Naive B cell (primary cell): ENCODE results near the gene LILRA6. TPM values are rescaled to one million over a fixed set of nuclear protein-coding genes. Genes with fewer than 3 reads are reported as not detected.
"Not testable (repeated sequence)": the region's sequence is repeated elsewhere in the genome, so short reads cannot be mapped to it uniquely, and the experiment has no call there.

Experiments used
- ATAC-seq, 2 donors: fragments of 150-1000 bp; cut with Tn5 transposase; 2 replicates each; pipeline ENCODE4 v1.10.0; 2021; ENCODE audit warnings: low read depth in 2 of 2, mild to moderate bottlenecking in 2 of 2, moderate library complexity in 2 of 2
- DNase-seq: peaks from one replicate; pipeline ENCODE4 v3.0.0; 2022
- H3K27ac Mint-ChIP-seq, 6 donors: one replicate each; pipeline ENCODE4 v1.8.0; 2020 to 2022; ENCODE audit warnings: mild to moderate bottlenecking in 6 of 6, mixed read lengths in 6 of 6, moderate library complexity in 5 of 6, inconsistent platforms in 2 of 6
- H3K27me3 Mint-ChIP-seq, 3 donors: one replicate each; pipeline ENCODE4 v1.8.0; 2021 to 2022; ENCODE audit warnings: mixed read lengths in 3 of 3, mild to moderate bottlenecking in 1 of 3
- H3K36me3 Mint-ChIP-seq, 2 donors: one replicate each; pipeline ENCODE4 v1.8.0; 2020 to 2022; ENCODE audit warnings: mixed read lengths in 2 of 2, inconsistent platforms in 1 of 2, mild to moderate bottlenecking in 1 of 2
- H3K4me1 Mint-ChIP-seq, 3 donors: one replicate each; pipeline ENCODE4 v1.8.0; 2020 to 2022; ENCODE audit warnings: mixed read lengths in 3 of 3, inconsistent platforms in 1 of 3, mild to moderate bottlenecking in 1 of 3, moderate library complexity in 1 of 3
- H3K4me3 Mint-ChIP-seq, 8 donors: one replicate each; pipeline ENCODE4 v1.8.0; 2020 to 2022; ENCODE audit warnings: mild to moderate bottlenecking in 8 of 8, mixed read lengths in 8 of 8, moderate library complexity in 8 of 8, inconsistent platforms in 2 of 8
- H3K9me3 Mint-ChIP-seq, 7 donors: one replicate each; pipeline ENCODE4 v1.8.0; 2020 to 2022; ENCODE audit warnings: mixed read lengths in 7 of 7, mild to moderate bottlenecking in 5 of 7, inconsistent platforms in 2 of 7, moderate library complexity in 1 of 7
- polyA plus RNA-seq, 6 donors: library from polyadenylated mRNA; unstranded; fragments of 300-500 nt; fragmentation: Illumina TruSeq; gene quantifications; one replicate each; pipeline ENCODE4 v1.2.3, GENCODE V29; 2021; ENCODE audit warnings: low read depth in 6 of 6

The LILRA6 gene
- polyA plus RNA-seq, 6 donors from 2014 or later, result 0.18 to 1.5 (median 0.66) TPM; not detected in 3

GRCh38 chr19:54256250-54257115 lies 13.9 kb upstream of the LILRA6 start:
- no peaks in the 10 kb centered on the region for H3K4me1 Mint-ChIP-seq
- H3K27me3 Mint-ChIP-seq, result peaks cover 30 to 59% (median 50%) of the 10 kb centered on the region in 3 donors
- DNase-seq, result no peak
- no peak for ATAC-seq
- no peak overlapping the region for H3K4me3 Mint-ChIP-seq
- no peaks in the 10 kb centered on the region for H3K9me3 Mint-ChIP-seq
- no peak overlapping the region for H3K27ac Mint-ChIP-seq
- no peaks in the 10 kb centered on the region for H3K36me3 Mint-ChIP-seq

GRCh38 chr19:54255105-54255775 lies 12.7 kb upstream of the LILRA6 start:
- Mint-ChIP-seq H3K4me3 (no peak overlapping the region), H3K27ac (peak overlapping the region in 2 of 6 donors; percentile 25 to 65), H3K4me1 (no peaks in the 10 kb centered on the region), H3K9me3 (no peaks in the 10 kb centered on the region), H3K27me3 (peaks cover 27 to 58% (median 53%) of the 10 kb centered on the region in 3 donors), H3K36me3 (no peaks in the 10 kb centered on the region)
- ATAC-seq (no peak), DNase-seq (no peak)

GRCh38 chr19:54254195-54254906 lies 11.8 kb upstream of the LILRA6 start:
- Mint-ChIP-seq H3K4me3 (no peak overlapping the region), H3K36me3 (no peaks in the 10 kb centered on the region), H3K27ac (no peak overlapping the region), H3K4me1 (no peaks in the 10 kb centered on the region), H3K9me3 (no peaks in the 10 kb centered on the region), H3K27me3 (peaks cover 25 to 55% (median 54%) of the 10 kb centered on the region in 3 donors)
- DNase-seq (no peak), ATAC-seq (no peak)

GRCh38 chr19:54253331-54254194 lies 11.0 kb upstream of the LILRA6 start:
- H3K4me3 Mint-ChIP-seq, result no peak overlapping the region
- H3K4me1 Mint-ChIP-seq, result no peaks in the 10 kb centered on the region
- no peaks in the 10 kb centered on the region for H3K36me3 Mint-ChIP-seq
- no peak overlapping the region for H3K27ac Mint-ChIP-seq
- no peak for DNase-seq
- H3K9me3 Mint-ChIP-seq, result no peaks in the 10 kb centered on the region
- no peak for ATAC-seq
- H3K27me3 Mint-ChIP-seq, result peaks cover 25 to 52% (median 50%) of the 10 kb centered on the region in 3 donors

- H3K9me3 Mint-ChIP-seq, result no peaks in the 10 kb centered on the region
- no peaks in the 10 kb centered on the region for H3K36me3 Mint-ChIP-seq
- H3K27ac Mint-ChIP-seq, result no peak overlapping the region
- peaks cover 24 to 51% (median 51%) of the 10 kb centered on the region in 3 donors for H3K27me3 Mint-ChIP-seq
- no peak overlapping the region for H3K4me3 Mint-ChIP-seq
- peaks cover 3 to 7% (median 5%) of the 10 kb centered on the region in 3 donors for H3K4me1 Mint-ChIP-seq
- no peak for ATAC-seq
- DNase-seq, result no peak
Observed at GRCh38 chr19:54252845-54253244, 10.3 kb upstream of the LILRA6 start.

GRCh38 chr19:54252243-54252642 lies 9.7 kb upstream of the LILRA6 start:
- DNase-seq, result no peak
- no peak for ATAC-seq
- Mint-ChIP-seq H3K4me1 (peaks cover 9 to 11% (median 10%) of the 10 kb centered on the region in 3 donors), H3K27ac (no peak overlapping the region), H3K4me3 (no peak overlapping the region), H3K9me3 (no peaks in the 10 kb centered on the region), H3K36me3 (no peaks in the 10 kb centered on the region), H3K27me3 (peaks cover 22 to 51% (median 50%) of the 10 kb centered on the region in 3 donors)

GRCh38 chr19:54248016-54248601 lies 5.5 kb upstream of the LILRA6 start:
- peak overlapping the region in 2 of 8 donors; percentile 14 to 69 for H3K4me3 Mint-ChIP-seq
- H3K27ac Mint-ChIP-seq, result no peak overlapping the region

GRCh38 chr19:54247106-54247930 lies 4.7 kb upstream of the LILRA6 start:
- Mint-ChIP-seq H3K27me3 (peaks cover 15 to 36% (median 29%) of the 10 kb centered on the region in 3 donors), H3K36me3 (no peaks in the 10 kb centered on the region), H3K9me3 (no peaks in the 10 kb centered on the region), H3K4me1 (peaks cover 9 to 14% (median 10%) of the 10 kb centered on the region in 3 donors), H3K4me3 (no peak overlapping the region), H3K27ac (peak overlapping the region in 1 of 6 donors; percentile 4)
- ATAC-seq (no peak), DNase-seq (no peak)

More at GRCh38 chr19:54248016-54248601, 5.5 kb upstream of the LILRA6 start:
- peaks cover 15 to 42% (median 37%) of the 10 kb centered on the region in 3 donors for H3K27me3 Mint-ChIP-seq
- DNase-seq, result no peak
- ATAC-seq, result peak; percentile 53 to 86
- no peaks in the 10 kb centered on the region for H3K36me3 Mint-ChIP-seq
- H3K4me1 Mint-ChIP-seq, result peaks cover 9 to 14% (median 10%) of the 10 kb centered on the region in 3 donors
- no peaks in the 10 kb centered on the region for H3K9me3 Mint-ChIP-seq

GRCh38 chr19:54245936-54246335 lies 3.3 kb upstream of the LILRA6 start:
- no peaks in the 10 kb centered on the region for H3K9me3 Mint-ChIP-seq
- no peak overlapping the region for H3K27ac Mint-ChIP-seq
- no peak for DNase-seq
- no peaks in the 10 kb centered on the region for H3K36me3 Mint-ChIP-seq
- no peak overlapping the region for H3K4me3 Mint-ChIP-seq
- H3K27me3 Mint-ChIP-seq, result peaks cover 15 to 40% (median 25%) of the 10 kb centered on the region in 3 donors
- no peak for ATAC-seq
- H3K4me1 Mint-ChIP-seq, result peaks cover 9 to 14% (median 10%) of the 10 kb centered on the region in 3 donors

GRCh38 chr19:54243809-54244208 lies 1.2 kb upstream of the LILRA6 start:
- not testable (repeated sequence) for ATAC-seq, H3K9me3 Mint-ChIP-seq, H3K27ac Mint-ChIP-seq, H3K36me3 Mint-ChIP-seq, DNase-seq, H3K4me3 Mint-ChIP-seq
- Mint-ChIP-seq H3K4me1 (peaks cover 9 to 14% (median 10%) of the 10 kb centered on the region in 3 donors), H3K27me3 (peaks cover 13 to 46% (median 30%) of the 10 kb centered on the region in 3 donors)

- H3K4me3 Mint-ChIP-seq, H3K4me1 Mint-ChIP-seq, H3K36me3 Mint-ChIP-seq, ATAC-seq, H3K9me3 Mint-ChIP-seq, DNase-seq, H3K27ac Mint-ChIP-seq: not testable (repeated sequence)
- H3K27me3 Mint-ChIP-seq, result peaks cover 17 to 38% (median 29%) of the 10 kb centered on the region in 3 donors
Observed at GRCh38 chr19:54242234-54242633, 356 bp downstream of the LILRA6 start.
